ENCODE results near the gene KRTAP10-4. TPM values are rescaled to one million over a fixed set of nuclear protein-coding genes. Genes with fewer than 3 reads are reported as not detected.

KRTAP10-4 gene
- total and polyA plus RNA-seq, 2 donors (not counting 1 experiment from before 2014, with no cell fraction given), result not detected

DNA sequence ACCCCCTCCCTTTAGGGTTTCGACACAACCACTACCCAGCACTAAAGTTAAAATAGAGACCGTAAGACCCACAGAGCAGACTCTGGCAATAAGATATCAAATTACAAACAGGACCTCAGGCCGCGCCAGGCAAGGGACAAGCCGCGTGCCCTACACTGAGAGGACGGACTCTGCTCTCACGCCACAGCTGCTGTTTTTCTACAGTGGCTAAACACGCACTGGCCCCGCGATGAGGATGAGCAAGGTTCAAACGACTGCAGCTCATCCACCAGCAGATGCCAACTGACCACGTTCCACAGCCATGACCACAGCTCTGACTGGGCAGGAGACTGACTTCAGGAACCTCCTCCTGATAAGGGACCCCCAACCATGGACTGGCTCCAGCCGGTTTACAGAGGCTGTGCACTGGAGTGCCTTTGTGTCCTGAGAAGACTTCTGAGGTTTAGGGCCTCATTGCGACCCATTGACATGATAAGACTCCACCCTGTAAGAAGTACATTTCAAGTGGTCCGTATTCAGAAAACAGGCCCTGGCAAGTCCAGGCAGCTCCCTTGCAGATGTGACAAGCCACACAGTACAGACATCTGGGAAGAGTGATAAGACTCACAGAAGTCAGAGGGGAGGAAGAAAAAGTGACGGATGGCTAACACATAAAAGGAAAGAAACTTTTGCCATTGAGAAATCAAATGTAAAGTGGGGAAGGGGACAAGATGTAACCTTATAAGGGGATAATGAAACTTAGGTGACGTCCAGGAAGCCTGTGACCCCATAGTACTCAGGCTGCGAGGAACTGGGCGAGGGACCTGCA lies 20.3 kb downstream of the KRTAP10-4 start:
- Mint-ChIP-seq H3K27me3 (peaks cover 24% of the 10 kb centered on the region), H3K4me1 (no peaks in the 10 kb centered on the region), H3K27ac (no peak overlapping the region), H3K9me3 (ENCODE audit: insufficient read depth) (peaks cover 6% of the 10 kb centered on the region), H3K4me3 (no peak overlapping the region)
- intact Hi-C loops (cut with micrococcal nuclease), result no loop called here
- no peaks in the 10 kb centered on the region for H3K36me3 ChIP-seq (replicated peaks in 1 of 2; ENCODE audit: control extremely low read depth in 1 of 2, control insufficient read depth in 1 of 2, extremely low read depth in 1 of 2, insufficient read depth in 2 of 2, low read length in 1 of 2)
- TF ChIP-seq EZH2 (IDR thresholded peaks at IDR 0.05; ENCODE audit: borderline replicate concordance, insufficient read depth, low read depth, low read length, poor library complexity, severe bottlenecking), result no peak
- TF ChIP-seq, protein P1, sequence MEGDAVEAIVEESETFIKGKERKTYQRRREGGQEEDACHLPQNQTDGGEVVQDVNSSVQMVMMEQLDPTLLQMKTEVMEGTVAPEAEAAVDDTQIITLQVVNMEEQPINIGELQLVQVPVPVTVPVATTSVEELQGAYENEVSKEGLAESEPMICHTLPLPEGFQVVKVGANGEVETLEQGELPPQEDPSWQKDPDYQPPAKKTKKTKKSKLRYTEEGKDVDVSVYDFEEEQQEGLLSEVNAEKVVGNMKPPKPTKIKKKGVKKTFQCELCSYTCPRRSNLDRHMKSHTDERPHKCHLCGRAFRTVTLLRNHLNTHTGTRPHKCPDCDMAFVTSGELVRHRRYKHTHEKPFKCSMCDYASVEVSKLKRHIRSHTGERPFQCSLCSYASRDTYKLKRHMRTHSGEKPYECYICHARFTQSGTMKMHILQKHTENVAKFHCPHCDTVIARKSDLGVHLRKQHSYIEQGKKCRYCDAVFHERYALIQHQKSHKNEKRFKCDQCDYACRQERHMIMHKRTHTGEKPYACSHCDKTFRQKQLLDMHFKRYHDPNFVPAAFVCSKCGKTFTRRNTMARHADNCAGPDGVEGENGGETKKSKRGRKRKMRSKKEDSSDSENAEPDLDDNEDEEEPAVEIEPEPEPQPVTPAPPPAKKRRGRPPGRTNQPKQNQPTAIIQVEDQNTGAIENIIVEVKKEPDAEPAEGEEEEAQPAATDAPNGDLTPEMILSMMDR (IDR thresholded peaks at IDR 0.05), result no peak
- no peak overlapping the region for H3K4me3 ChIP-seq (ENCODE audit: control extremely low read depth in 1 of 5, extremely low read depth in 1 of 5, insufficient read depth in 1 of 5, low read depth in 2 of 5, low read length in 4 of 5)
- DNase-seq (no peak), ATAC-seq (ENCODE audit: low read depth) (no peak)
- ChIA-PET CTCF (no interaction called here), POLR2A (no interaction called here)
- no peaks in the 10 kb centered on the region for H3K79me2 ChIP-seq (ENCODE audit: control insufficient read depth, insufficient read depth, low read length)
- H3K27ac ChIP-seq (ENCODE audit: low read length in 2 of 2), result no peak overlapping the region
- H2AFZ ChIP-seq (ENCODE audit: insufficient read depth, low read depth, low read length, poor library complexity, severe bottlenecking), result no peak overlapping the region
- H4K20me1 ChIP-seq (ENCODE audit: control insufficient read depth, insufficient read depth, low read length, poor library complexity, severe bottlenecking), result no peaks in the 10 kb centered on the region
- H3K4me1 ChIP-seq (ENCODE audit: control insufficient read depth in 2 of 2, insufficient read depth in 2 of 2, low read length in 2 of 2), result no peaks in the 10 kb centered on the region
- 78% methylated on average over 20 of the region's 20 CpGs for WGBS (ENCODE audit: insufficient coverage)
- peaks cover 0 to 3% (median 0%) of the 10 kb centered on the region in 4 experiments for H3K27me3 ChIP-seq (replicated peaks in 1 of 4; ENCODE audit: control extremely low read depth in 1 of 4, control insufficient read depth in 3 of 4, insufficient read depth in 4 of 4, low read length in 3 of 4)
- no peak overlapping the region for H3K4me2 ChIP-seq (replicated peaks; ENCODE audit: low read depth, low read length, poor library complexity, severe bottlenecking)
- H3K9me3 ChIP-seq (ENCODE audit: control extremely low read depth in 1 of 3, control insufficient read depth in 2 of 3, insufficient read depth in 1 of 3, low read length in 2 of 3), result peaks cover 0 to 2% (median 0%) of the 10 kb centered on the region in 3 donors
- H3K9ac ChIP-seq (ENCODE audit: low read length), result no peak overlapping the region

DNA sequence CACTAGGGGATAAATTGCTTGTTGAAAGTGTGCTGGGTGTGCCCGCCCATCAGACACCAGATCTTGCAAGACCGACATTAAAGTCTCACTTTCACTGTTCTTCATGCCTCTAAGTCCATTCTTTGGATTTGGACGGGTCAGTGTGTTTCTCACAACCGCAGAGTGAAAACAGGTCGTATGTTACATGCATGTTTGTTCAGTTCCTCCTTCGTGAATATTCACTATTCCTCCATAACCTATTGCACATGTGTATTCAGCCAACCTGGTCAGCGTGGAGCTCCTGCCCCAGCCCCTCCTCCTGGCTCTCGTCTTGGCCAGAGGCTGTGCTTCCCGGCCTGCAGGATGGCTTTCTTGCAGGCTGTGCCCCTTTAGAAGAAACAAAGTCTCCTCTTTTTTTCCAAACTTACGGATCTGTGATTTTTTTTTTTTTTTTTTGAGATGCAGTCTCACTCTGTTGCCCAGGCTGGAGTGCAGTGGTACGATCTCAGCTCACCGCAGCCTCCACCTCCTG lies 20.9 kb downstream of the KRTAP10-4 start:
- Mint-ChIP-seq H3K9me3 (ENCODE audit: insufficient read depth) (peaks cover 4% of the 10 kb centered on the region), H3K27ac (no peak overlapping the region), H3K4me3 (no peak overlapping the region), H3K4me1 (no peaks in the 10 kb centered on the region), H3K27me3 (peaks cover 20% of the 10 kb centered on the region)
- no peak overlapping the region for H3K27ac ChIP-seq (ENCODE audit: low read length in 2 of 2)
- H3K27me3 ChIP-seq (replicated peaks in 1 of 4; ENCODE audit: control extremely low read depth in 1 of 4, control insufficient read depth in 3 of 4, insufficient read depth in 4 of 4, low read length in 3 of 4), result peaks cover 0 to 3% (median 0%) of the 10 kb centered on the region in 4 experiments
- H3K4me3 ChIP-seq (ENCODE audit: control extremely low read depth in 1 of 5, extremely low read depth in 1 of 5, insufficient read depth in 1 of 5, low read depth in 2 of 5, low read length in 4 of 5), result no peak overlapping the region
- H3K9ac ChIP-seq (ENCODE audit: low read length), result no peak overlapping the region
- H3K4me1 ChIP-seq (ENCODE audit: control insufficient read depth in 2 of 2, insufficient read depth in 2 of 2, low read length in 2 of 2), result no peaks in the 10 kb centered on the region
- H4K20me1 ChIP-seq (ENCODE audit: control insufficient read depth, insufficient read depth, low read length, poor library complexity, severe bottlenecking), result no peaks in the 10 kb centered on the region
- H3K4me2 ChIP-seq (replicated peaks; ENCODE audit: low read depth, low read length, poor library complexity, severe bottlenecking), result no peak overlapping the region
- intact Hi-C loops (cut with micrococcal nuclease), result no loop called here
- ChIA-PET CTCF (no interaction called here), POLR2A (no interaction called here)
- DNase-seq (no peak), ATAC-seq (ENCODE audit: low read depth) (no peak)
- WGBS (ENCODE audit: insufficient coverage), result 84% methylated on average over 11 of the region's 12 CpGs
- H3K36me3 ChIP-seq (replicated peaks in 1 of 2; ENCODE audit: control extremely low read depth in 1 of 2, control insufficient read depth in 1 of 2, extremely low read depth in 1 of 2, insufficient read depth in 2 of 2, low read length in 1 of 2), result no peaks in the 10 kb centered on the region
- TF ChIP-seq, protein P1 (IDR thresholded peaks at IDR 0.05), result no peak
- TF ChIP-seq EZH2 (IDR thresholded peaks at IDR 0.05; ENCODE audit: borderline replicate concordance, insufficient read depth, low read depth, low read length, poor library complexity, severe bottlenecking), result no peak
- H3K79me2 ChIP-seq (ENCODE audit: control insufficient read depth, insufficient read depth, low read length), result no peaks in the 10 kb centered on the region
- H2AFZ ChIP-seq (ENCODE audit: insufficient read depth, low read depth, low read length, poor library complexity, severe bottlenecking), result no peak overlapping the region
- peaks cover 0 to 6% (median 3%) of the 10 kb centered on the region in 3 donors for H3K9me3 ChIP-seq (ENCODE audit: control extremely low read depth in 1 of 3, control insufficient read depth in 2 of 3, insufficient read depth in 1 of 3, low read length in 2 of 3)
